AG04449 (cell line): Measurements from ENCODE around the gene MTRF1L.

ENCODE experiments used
- CTCF ChIA-PET: fragments of 350-600 bp; formaldehyde crosslinking; extraction: SDS; loops from one replicate; lab custom pipeline; 2021; ENCODE audit warnings: antibody characterized with exemption; lab: Yijun Ruan, JAX
- POLR2A ChIA-PET: fragments of 400-600, 350-600 bp; formaldehyde crosslinking; extraction: SDS; loops from one replicate; lab custom pipeline; 2020; ENCODE audit warnings: antibody characterized with exemption, inconsistent platforms; lab: Yijun Ruan, JAX
- DNase-seq: peaks from one replicate; pipeline ENCODE4 v3.0.0-alpha.2; 2010; ENCODE audit warnings: low read depth, low spot score
- H3K4me3 ChIP-seq: 2 replicates; pipeline ENCODE4 v1.5.1; 2011; ENCODE audit warnings: low read depth, mild to moderate bottlenecking, control low read depth, low read length
- TF ChIP-seq, protein P1 (sequence below): IDR thresholded peaks from one replicate; pipeline ENCODE4 v1.5.1; 2011; ENCODE audit warnings: mild to moderate bottlenecking, moderate library complexity, low read length, control low read depth, inconsistent platforms; ENCODE audit not compliant: insufficient read depth; ENCODE audit errors: missing control alignments

The MTRF1L gene

DNA sequence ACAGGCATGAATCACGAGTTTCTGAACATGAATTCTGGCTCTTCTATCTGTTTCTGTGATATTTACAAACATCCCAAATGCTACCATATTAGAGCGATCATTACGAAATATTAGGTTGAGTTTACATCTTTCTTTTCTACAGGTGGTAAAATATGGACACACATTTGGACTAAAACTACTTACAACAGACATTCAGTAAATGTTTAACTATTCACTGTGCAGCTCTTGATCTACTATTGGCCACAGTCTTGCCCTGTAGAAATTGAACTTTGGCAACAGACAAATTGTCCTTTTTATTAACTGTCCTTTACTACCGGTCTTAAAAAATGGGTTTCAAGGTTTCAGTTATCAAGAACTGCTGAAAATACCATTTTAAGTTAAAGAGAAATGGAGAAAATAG lies 26.5 kb upstream of the MTRF1L start:
- ChIA-PET POLR2A (interaction anchor here (0.6 kb wide), 1 partner anchor 106 kb away, joined by 3 read pairs; no protein-coding TSS in a partner anchor), CTCF (interaction anchor here (1.4 kb wide), 1 partner anchor 82 kb away, joined by 4 read pairs; no protein-coding TSS in a partner anchor)
- no peak overlapping the region for H3K4me3 ChIP-seq
- TF ChIP-seq, protein P1, sequence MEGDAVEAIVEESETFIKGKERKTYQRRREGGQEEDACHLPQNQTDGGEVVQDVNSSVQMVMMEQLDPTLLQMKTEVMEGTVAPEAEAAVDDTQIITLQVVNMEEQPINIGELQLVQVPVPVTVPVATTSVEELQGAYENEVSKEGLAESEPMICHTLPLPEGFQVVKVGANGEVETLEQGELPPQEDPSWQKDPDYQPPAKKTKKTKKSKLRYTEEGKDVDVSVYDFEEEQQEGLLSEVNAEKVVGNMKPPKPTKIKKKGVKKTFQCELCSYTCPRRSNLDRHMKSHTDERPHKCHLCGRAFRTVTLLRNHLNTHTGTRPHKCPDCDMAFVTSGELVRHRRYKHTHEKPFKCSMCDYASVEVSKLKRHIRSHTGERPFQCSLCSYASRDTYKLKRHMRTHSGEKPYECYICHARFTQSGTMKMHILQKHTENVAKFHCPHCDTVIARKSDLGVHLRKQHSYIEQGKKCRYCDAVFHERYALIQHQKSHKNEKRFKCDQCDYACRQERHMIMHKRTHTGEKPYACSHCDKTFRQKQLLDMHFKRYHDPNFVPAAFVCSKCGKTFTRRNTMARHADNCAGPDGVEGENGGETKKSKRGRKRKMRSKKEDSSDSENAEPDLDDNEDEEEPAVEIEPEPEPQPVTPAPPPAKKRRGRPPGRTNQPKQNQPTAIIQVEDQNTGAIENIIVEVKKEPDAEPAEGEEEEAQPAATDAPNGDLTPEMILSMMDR, result no peak
- no peak for DNase-seq

DNA sequence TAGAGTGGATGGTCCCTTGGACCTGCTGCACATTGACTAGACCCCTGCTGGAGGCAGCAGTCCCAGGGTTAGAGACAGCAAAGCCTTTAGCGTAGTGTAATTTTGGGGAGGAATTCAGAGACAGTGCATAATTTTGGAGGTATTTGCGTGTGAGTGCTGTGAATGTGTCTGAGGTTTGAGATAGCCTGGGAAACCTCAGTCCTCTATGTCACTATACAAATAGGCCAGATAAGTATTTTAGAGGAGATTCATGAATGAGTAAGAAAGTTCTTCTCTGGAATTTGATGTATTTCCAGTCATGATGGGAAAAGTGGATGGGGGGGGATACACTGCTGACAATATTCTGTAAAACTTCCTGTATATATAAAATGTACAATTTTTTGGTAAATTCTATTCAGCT lies 25.8 kb upstream of the MTRF1L start:
- H3K4me3 ChIP-seq, result no peak overlapping the region
- ChIA-PET POLR2A (interaction anchor here (0.6 kb wide), 1 partner anchor 107 kb away, joined by 3 read pairs; no protein-coding TSS in a partner anchor), CTCF (interaction anchor here (1.4 kb wide), 1 partner anchor 82 kb away, joined by 4 read pairs; no protein-coding TSS in a partner anchor)
- TF ChIP-seq, protein P1, result no peak
- no peak for DNase-seq

DNA sequence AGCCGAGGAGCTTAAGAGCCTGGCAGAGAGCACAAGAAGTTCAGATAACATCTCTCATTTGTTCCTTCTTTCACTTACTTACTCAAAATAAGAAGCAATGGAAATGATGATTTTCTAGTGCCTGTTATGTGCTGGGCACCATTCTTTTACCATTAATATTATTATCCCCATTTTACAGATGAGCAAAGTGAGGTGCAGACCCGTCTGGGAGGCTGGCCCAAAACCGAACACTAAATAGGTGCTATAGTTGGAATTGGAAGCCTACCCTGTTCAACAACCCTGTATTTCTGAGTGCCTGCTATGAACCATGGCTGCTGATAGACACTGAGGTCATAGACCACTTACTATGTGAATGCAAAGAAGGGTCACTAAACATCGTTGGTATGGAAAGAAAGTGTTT lies 25.0 kb upstream of the MTRF1L start:
- POLR2A ChIA-PET, result no interaction called here
- TF ChIP-seq, protein P1, result no peak
- no peak overlapping the region for H3K4me3 ChIP-seq
- DNase-seq, result no peak
- CTCF ChIA-PET, result interaction anchor here (1.4 to 3.2 kb wide), 3 partner anchors 14 to 75 kb away, joined by 3 to 12 read pairs (median 9); no protein-coding TSS in a partner anchor

DNA sequence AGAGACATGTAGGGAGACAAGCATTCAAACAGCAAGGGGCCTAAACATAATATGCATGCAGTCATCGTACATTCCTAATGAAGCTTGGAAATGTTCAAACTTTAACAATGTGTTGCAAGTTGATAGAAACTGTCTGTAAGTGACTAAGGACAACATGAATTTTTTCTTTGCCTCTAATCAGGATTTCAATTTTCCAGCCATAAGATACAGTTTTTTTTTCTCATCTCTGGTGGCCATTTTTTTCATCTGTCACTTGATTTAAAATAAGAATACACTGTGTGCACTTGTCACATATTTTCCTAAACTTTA lies 22.2 kb upstream of the MTRF1L start:
- H3K4me3 ChIP-seq, result no peak overlapping the region
- TF ChIP-seq, protein P1, result no peak
- ChIA-PET POLR2A (no interaction called here), CTCF (interaction anchor here (0.6 to 3.2 kb wide), 24 partner anchors 8 to 1405 kb away, joined by 3 to 20 read pairs (median 4); partner anchors contain the start of gene FBXO5)
- no peak for DNase-seq

DNA sequence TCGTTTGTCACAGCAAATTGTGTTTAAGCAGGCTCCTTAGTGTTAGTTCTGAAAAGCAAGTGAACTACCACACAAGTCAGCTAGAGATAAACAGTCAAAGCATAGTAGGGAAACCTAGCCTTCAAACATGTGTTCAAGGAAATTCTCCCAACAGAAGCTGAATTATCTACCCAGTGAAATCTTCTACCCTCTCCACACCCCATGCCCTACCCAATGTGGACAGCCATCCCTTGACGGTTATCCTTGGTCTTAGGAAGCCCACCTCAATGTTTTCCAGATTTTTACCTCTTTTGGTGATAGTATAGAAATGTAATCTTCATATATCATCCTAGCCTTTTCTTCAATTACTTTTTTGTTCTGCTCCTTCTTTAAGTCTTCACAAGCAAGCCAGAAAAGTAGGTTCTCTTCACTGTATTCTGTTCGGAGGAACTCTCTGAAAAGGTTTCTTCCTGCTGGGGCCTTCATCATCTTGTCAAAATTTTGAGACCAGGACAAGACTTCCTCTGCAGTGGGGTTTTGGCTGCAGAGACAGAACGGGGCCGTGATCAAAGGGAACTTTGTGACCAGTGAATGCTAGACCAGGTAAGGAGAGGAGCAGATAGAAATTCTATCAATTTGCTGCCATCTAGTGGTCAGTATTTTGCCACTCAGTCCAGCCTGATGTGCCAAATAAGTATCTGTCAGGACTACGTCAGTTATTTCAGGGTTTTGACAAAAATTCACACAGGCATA lies 21.6 kb upstream of the MTRF1L start:
- H3K4me3 ChIP-seq, result no peak overlapping the region
- TF ChIP-seq, protein P1, result peak; percentile 65
- CTCF ChIA-PET, result interaction anchor here (0.6 to 3.2 kb wide), 27 partner anchors 7 to 1405 kb away, joined by 3 to 20 read pairs (median 4); no protein-coding TSS in a partner anchor
- DNase-seq, result no peak
- POLR2A ChIA-PET, result no interaction called here

DNA sequence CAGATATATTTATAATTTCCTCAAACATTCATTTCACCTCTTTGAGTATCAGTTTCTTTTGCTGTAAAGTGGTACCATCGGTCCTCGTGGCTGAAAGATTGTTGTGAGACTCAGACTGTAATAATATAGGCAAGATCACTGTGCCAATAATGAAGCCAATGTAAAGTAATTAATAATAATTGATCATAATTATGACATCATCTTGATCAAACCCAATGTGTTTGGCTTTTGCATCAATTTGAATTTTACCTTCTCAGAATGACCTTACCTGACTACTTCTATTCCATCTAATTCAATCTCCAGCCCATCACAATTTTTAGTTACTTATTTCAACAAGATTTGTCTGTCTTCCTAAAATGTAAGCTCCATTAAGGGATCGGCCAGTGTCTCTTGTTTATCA lies 15.8 kb upstream of the MTRF1L start:
- ChIA-PET POLR2A (no interaction called here), CTCF (interaction anchor here (1.1 kb wide), 1 partner anchor 8 kb away, joined by 3 read pairs; no protein-coding TSS in a partner anchor)
- no peak for DNase-seq
- TF ChIP-seq, protein P1, result no peak
- no peak overlapping the region for H3K4me3 ChIP-seq
